EL (cell line): ENCODE measurements around the gene PTGS2.
"Not testable (repeated sequence)": the region's sequence is repeated elsewhere in the genome, so short reads cannot be mapped to it uniquely, and the experiment has no call there.

ENCODE experiments used
- DNase-seq: peaks from one replicate; pipeline ENCODE4 v3.0.0-alpha.2; 2016

PTGS2 gene

GRCh38 chr1:186669784-186670183 lies 10.4 kb downstream of the PTGS2 start:
- not testable (repeated sequence) for DNase-seq

GRCh38 chr1:186664217-186664616 lies 16.0 kb downstream of the PTGS2 start:
- DNase-seq, result not testable (repeated sequence)

GRCh38 chr1:186662752-186663151 lies 17.5 kb downstream of the PTGS2 start:
- peak; percentile 22 for DNase-seq

- no peak for DNase-seq
These were observed 20.3 kb downstream of the PTGS2 start for GRCh38 chr1:186659890-186660341.

- no peak for DNase-seq
These were observed 21.2 kb downstream of the PTGS2 start for GRCh38 chr1:186658999-186659398.

- no peak for DNase-seq
These were observed 22.7 kb downstream of the PTGS2 start for GRCh38 chr1:186657481-186657880.

- no peak for DNase-seq
These were observed 24.3 kb downstream of the PTGS2 start for GRCh38 chr1:186655876-186656275.

GRCh38 chr1:186654741-186655140 lies 25.5 kb downstream of the PTGS2 start:
- no peak for DNase-seq

- DNase-seq, result no peak
These were observed 26.9 kb downstream of the PTGS2 start for GRCh38 chr1:186653312-186653711.

GRCh38 chr1:186648613-186649012 lies 31.6 kb downstream of the PTGS2 start:
- no peak for DNase-seq

GRCh38 chr1:186647985-186648384 lies 32.2 kb downstream of the PTGS2 start:
- not testable (repeated sequence) for DNase-seq

GRCh38 chr1:186643614-186644013 lies 36.6 kb downstream of the PTGS2 start:
- peak; percentile 49 for DNase-seq

GRCh38 chr1:186637567-186637966 lies 42.7 kb downstream of the PTGS2 start:
- not testable (repeated sequence) for DNase-seq

- DNase-seq, result no peak
These were observed 43.4 kb downstream of the PTGS2 start for GRCh38 chr1:186636786-186637185.

- no peak for DNase-seq
These were observed 45.7 kb downstream of the PTGS2 start for GRCh38 chr1:186634511-186634910.

- DNase-seq, result no peak
These were observed 47.1 kb downstream of the PTGS2 start for GRCh38 chr1:186633116-186633515.

GRCh38 chr1:186629341-186629740 lies 50.9 kb downstream of the PTGS2 start:
- no peak for DNase-seq

GRCh38 chr1:186628910-186629309 lies 51.3 kb downstream of the PTGS2 start:
- DNase-seq, result no peak

- no peak for DNase-seq
These were observed 53.2 kb downstream of the PTGS2 start for GRCh38 chr1:186627019-186627418.

GRCh38 chr1:186626356-186626932 lies 53.8 kb downstream of the PTGS2 start:
- DNase-seq, result no peak

GRCh38 chr1:186623551-186623950 lies 56.7 kb downstream of the PTGS2 start:
- DNase-seq, result no peak
